Motor neuron (in vitro differentiated cells): ENCODE data around the gene PRDM16. TPM values are rescaled to one million over a fixed set of nuclear protein-coding genes. Genes with fewer than 3 reads are reported as not detected.

Experiments used
- ATAC-seq, 8 experiments: fragments of 200-7000 bp; cut with Tn5 transposase; replicated peaks in 6 of 8; 2 replicates each; pipeline ENCODE4 v1.8.0; 2021; ENCODE audit warnings: mild to moderate bottlenecking in 8 of 8, moderate library complexity in 8 of 8
- H3K27ac ChIP-seq, 2 donors: fragments of 250-450 bp; sonication (Bioruptor Pico); 2 replicates each; pipeline ENCODE4 v1.9.0; 2021; ENCODE audit warnings: antibody characterized with exemption in 2 of 2, mild to moderate bottlenecking in 2 of 2, moderate library complexity in 1 of 2
- H3K4me1 ChIP-seq, 2 donors: fragments of 250-450 bp; sonication (Bioruptor Pico); replicated peaks in 1 of 2; 2 replicates each; pipeline ENCODE4 v1.6.1; 2021; ENCODE audit warnings: antibody characterized with exemption in 2 of 2, mild to moderate bottlenecking in 2 of 2, moderate library complexity in 1 of 2
- H3K4me3 ChIP-seq, 5 donors: fragments of 250-450 bp; sonication (Bioruptor Pico); 2 replicates each; pipeline ENCODE4 v1.9.0; 2021; ENCODE audit warnings: antibody characterized with exemption in 5 of 5, mild to moderate bottlenecking in 5 of 5, moderate library complexity in 4 of 5
- WGBS, 10 experiments: fragments of 450-650 bp; shearing (Covaris generic); methylation state at CpG; one replicate each; pipeline ENCODE4 v1.0.0; 2022; 5-methylcytosine and 5-hydroxymethylcytosine counted together
- in situ Hi-C, 9 experiments: fragments of 400-800 bp; cut with MboI; loops; one replicate each; pipeline ENCODE4 v1.15.0; 2021; ENCODE audit warnings: low sequenced_read_pairs in 9 of 9, low pct_unique_long_range_greater_than_20kb in 2 of 9; ENCODE audit not compliant: unreplicated experiment in 9 of 9
- total RNA-seq, 8 experiments: library from RNA; unstranded; fragments of 300-600 nt; gene quantifications; 2 replicates each; pipeline versions ENCODE4 v1.2.3 to v1.2.4, GENCODE V29; 2022

PRDM16 gene
- total RNA-seq, 8 experiments from 2014 or later = 0.18 to 2.9 (median 0.42) TPM

DNA sequence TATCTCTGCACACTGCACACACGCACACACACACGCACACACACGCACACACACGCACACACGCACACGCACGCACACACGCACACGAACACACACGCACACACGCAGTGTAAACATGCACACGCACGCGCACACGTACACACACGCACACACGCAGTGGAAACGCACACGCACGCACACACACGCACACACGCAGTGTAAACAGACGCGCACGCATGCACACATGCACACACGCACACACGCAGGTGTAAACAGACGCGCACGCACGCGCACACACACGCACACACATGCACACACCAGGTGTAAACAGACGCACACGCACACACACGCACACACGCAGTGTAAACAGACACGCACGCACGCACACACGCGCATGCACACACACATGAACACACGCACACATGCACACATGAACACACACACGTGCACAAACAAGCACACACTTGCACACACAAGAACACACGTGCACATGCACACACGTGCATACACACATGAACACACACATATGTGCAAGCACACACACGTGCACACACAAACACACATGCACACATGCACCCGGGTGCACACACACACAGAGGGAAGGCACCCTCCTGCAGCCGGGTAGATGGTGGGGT is 45.2 kb downstream of the PRDM16 start:
- H3K4me3 ChIP-seq = no peak overlapping the region
- 77 to 95% (median 86%) methylated on average over 6 to 44 of the region's 49 CpGs; no CpG with 5 or more reads in 3 of the 10 experiments for WGBS, 10 experiments
- in situ Hi-C loops = no loop called here
- H3K4me1 ChIP-seq = peaks cover 20 to 81% of the 10 kb centered on the region in 2 donors
- no peak overlapping the region for H3K27ac ChIP-seq
- ATAC-seq = no peak

- H3K4me3 ChIP-seq = no peak overlapping the region
- ATAC-seq = peak in 1 of 8 experiments; percentile 34
- no peak overlapping the region for H3K27ac ChIP-seq
- in situ Hi-C loops = no loop called here
- H3K4me1 ChIP-seq = peaks cover 20 to 83% of the 10 kb centered on the region in 2 donors
- WGBS, 10 experiments = 10 to 73% (median 54%) methylated on average over 1 to 5 of the region's 8 CpGs; no CpG with 5 or more reads in 6 of the 10 experiments
Measured at GRCh38 chr1:3114846-3115245, 45.8 kb downstream of the PRDM16 start.

GRCh38 chr1:3115275-3116149 is 46.5 kb downstream of the PRDM16 start:
- Histone ChIP-seq H3K27ac (no peak overlapping the region), H3K4me3 (no peak overlapping the region), H3K4me1 (peaks cover 20 to 89% of the 10 kb centered on the region in 2 donors)
- 70 to 71% methylated on average over 2 to 5 of the region's 38 CpGs; no CpG with 5 or more reads in 8 of the 10 experiments for WGBS, 10 experiments
- in situ Hi-C loops = no loop called here
- peak in 3 of 8 experiments; percentile 19 to 30 (median 24) for ATAC-seq

GRCh38 chr1:3116150-3116510 is 47.1 kb downstream of the PRDM16 start:
- Histone ChIP-seq H3K27ac (no peak overlapping the region), H3K4me3 (no peak overlapping the region), H3K4me1 (peaks cover 14 to 86% of the 10 kb centered on the region in 2 donors)
- no peak for ATAC-seq
- WGBS, 10 experiments = 93 to 96% methylated on average over 3 to 8 of the region's 18 CpGs; no CpG with 5 or more reads in 8 of the 10 experiments
- in situ Hi-C loops = no loop called here

GRCh38 chr1:3116560-3116959 is 47.6 kb downstream of the PRDM16 start:
- peaks cover 14 to 86% of the 10 kb centered on the region in 2 donors for H3K4me1 ChIP-seq
- in situ Hi-C loops = no loop called here

GRCh38 chr1:3117879-3118278 is 48.9 kb downstream of the PRDM16 start:
- Histone ChIP-seq H3K4me3 (no peak overlapping the region), H3K4me1 (peaks cover 6 to 82% of the 10 kb centered on the region in 2 donors), H3K27ac (no peak overlapping the region)
- WGBS, 10 experiments = 83 to 100% (median 89%) methylated on average over 3 to 16 of the region's 16 CpGs; no CpG with 5 or more reads in 4 of the 10 experiments
- ATAC-seq = no peak
- in situ Hi-C loops = no loop called here

More at GRCh38 chr1:3116560-3116959, 47.6 kb downstream of the PRDM16 start:
- H3K4me3 ChIP-seq = no peak overlapping the region
- no peak for ATAC-seq
- WGBS, 10 experiments = 20 to 42% methylated on average over 2 of the region's 13 CpGs; no CpG with 5 or more reads in 8 of the 10 experiments
- H3K27ac ChIP-seq = no peak overlapping the region

GRCh38 chr1:3119061-3119460 is 50.1 kb downstream of the PRDM16 start:
- WGBS, 10 experiments = 20 to 100% (median 78%) methylated on average over 1 to 10 of the region's 14 CpGs; no CpG with 5 or more reads in 4 of the 10 experiments
- in situ Hi-C loops = no loop called here
- peaks cover 5 to 74% of the 10 kb centered on the region in 2 donors for H3K4me1 ChIP-seq

DNA sequence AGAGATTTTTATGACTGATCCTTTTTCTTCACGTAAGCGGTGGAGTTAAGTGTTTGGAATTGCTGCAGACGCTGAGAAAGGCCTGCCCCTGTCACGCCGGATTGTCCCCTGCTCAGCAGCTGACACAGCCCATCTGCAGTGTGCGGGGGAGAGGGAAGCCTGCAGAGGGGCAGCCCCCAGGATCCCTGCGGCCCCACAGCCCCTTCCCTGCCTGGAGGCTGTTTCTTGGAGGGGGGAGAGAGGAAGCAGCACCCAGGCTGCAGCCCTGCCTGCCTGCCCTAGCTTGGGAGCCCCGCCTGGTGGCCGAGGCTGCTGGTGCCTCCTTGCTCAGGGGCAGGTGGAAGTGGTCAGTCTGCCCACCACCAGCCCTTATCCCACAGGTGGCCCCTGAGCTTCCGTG is 50.7 kb downstream of the PRDM16 start:
- 20 to 83% (median 48%) methylated on average over 2 to 5 of the region's 10 CpGs; no CpG with 5 or more reads in 6 of the 10 experiments for WGBS, 10 experiments
- peaks cover 4 to 74% of the 10 kb centered on the region in 2 donors for H3K4me1 ChIP-seq
- no peak overlapping the region for H3K27ac ChIP-seq
- peak in 3 of 8 experiments; percentile 25 to 55 (median 32) for ATAC-seq
- no peak overlapping the region for H3K4me3 ChIP-seq
- in situ Hi-C loops = no loop called here

More at GRCh38 chr1:3119061-3119460, 50.1 kb downstream of the PRDM16 start:
- Histone ChIP-seq H3K4me3 (no peak overlapping the region), H3K27ac (no peak overlapping the region)
- no peak for ATAC-seq

DNA sequence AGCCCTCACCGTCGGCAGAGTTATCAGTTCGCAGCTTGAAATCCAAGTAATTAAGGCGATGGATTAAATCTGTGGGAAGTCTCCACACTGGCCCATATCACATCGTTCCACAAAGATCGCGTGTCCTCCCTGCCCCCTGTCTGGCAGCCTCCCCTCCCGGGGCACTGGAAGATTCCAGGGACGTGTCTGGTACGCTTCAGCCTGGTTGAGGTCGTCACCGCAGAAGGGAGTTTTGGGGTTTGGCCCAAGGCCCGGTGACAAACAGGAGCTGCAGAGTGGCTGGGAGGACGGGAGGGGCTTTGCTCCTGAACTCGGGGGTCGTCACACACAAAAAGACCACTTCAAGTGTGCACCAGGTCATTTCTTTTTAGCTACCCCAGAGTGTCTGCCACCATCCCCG is 51.1 kb downstream of the PRDM16 start:
- H3K4me1 ChIP-seq = peaks cover 0 to 74% of the 10 kb centered on the region in 2 donors

DNA sequence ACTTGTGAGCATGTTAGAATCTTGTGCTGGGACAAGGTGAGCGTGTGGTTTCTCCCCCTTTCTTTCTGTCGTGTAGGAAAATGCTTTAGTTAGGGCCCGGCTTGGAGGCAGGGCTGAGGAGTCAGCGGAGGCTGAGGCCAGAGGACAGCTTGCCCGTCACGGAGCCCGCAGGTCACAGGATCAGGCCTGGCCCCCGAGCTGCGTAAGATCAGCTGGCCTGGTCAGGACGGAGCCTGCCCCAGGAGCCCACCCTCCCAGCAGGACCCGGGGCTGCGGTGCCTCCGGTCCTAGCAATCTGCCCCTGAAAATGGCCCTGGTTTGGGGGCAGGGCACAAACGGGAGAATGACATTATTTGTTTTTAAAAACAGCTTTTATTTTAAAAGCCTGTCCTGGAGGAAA is 52.0 kb downstream of the PRDM16 start:
- 28 to 86% (median 51%) methylated on average over 1 to 14 of the region's 14 CpGs; no CpG with 5 or more reads in 3 of the 10 experiments for WGBS, 10 experiments
- H3K27ac ChIP-seq = no peak overlapping the region

More for the DNA sequence above, 51.1 kb downstream of the PRDM16 start:
- in situ Hi-C loops = no loop called here
- ATAC-seq = no peak
- Histone ChIP-seq H3K4me3 (no peak overlapping the region), H3K27ac (no peak overlapping the region)
- 63 to 92% (median 91%) methylated on average over 2 to 11 of the region's 17 CpGs; no CpG with 5 or more reads in 5 of the 10 experiments for WGBS, 10 experiments

DNA sequence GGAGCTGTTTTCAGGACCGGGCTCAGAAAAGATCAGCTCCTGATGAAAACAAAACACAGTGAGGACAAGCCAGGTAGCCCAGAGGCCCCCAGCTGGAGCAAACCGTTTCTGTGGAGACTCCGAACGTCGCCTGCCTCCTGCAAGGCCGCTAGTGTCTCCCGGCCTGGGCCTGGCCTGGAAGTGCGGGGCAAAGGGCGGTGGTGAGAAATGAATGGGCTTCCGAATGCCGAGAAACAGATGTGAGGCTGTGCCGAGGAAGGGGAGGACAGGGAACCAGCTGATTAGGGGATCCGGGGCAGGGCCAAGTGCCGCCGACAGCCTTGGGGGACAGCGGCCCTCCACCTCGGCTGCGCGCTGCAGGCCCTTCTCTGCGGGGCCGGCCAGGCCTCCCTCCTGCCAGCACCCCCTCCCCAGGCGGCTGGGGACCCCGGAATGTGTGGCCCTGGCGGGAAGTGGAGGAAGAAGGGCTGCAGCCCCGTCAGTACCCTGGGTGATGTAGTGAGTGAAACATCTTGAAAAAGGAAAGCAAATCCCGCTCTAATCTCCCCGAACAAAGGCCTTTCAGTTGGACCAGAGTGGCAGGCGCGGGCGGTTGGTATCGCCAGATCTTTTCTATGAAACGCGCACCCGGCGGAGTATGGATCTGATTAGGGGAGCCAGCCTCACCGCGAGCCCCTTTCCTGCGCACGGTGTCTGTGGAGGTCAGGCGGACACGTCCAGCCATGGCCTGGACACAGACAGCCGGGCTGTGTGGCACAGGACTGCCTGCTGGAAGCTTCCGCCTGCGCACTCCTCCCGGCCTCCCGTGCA is 52.6 kb downstream of the PRDM16 start:
- Histone ChIP-seq H3K27ac (no peak overlapping the region), H3K4me3 (no peak overlapping the region), H3K4me1 (peaks cover 0 to 72% of the 10 kb centered on the region in 2 donors)
- WGBS, 10 experiments = 39 to 100% (median 66%) methylated on average over 2 to 32 of the region's 46 CpGs; no CpG with 5 or more reads in 2 of the 10 experiments
- ATAC-seq = no peak
- in situ Hi-C loops = no loop called here

More for the DNA sequence above, 52.0 kb downstream of the PRDM16 start:
- in situ Hi-C loops = no loop called here
- Histone ChIP-seq H3K4me1 (peaks cover 0 to 74% of the 10 kb centered on the region in 2 donors), H3K4me3 (no peak overlapping the region)
- no peak for ATAC-seq

- in situ Hi-C loops = no loop called here
- H3K4me1 ChIP-seq = peaks cover 0 to 72% of the 10 kb centered on the region in 2 donors
- H3K27ac ChIP-seq = no peak overlapping the region
- 40 to 78% (median 76%) methylated on average over 1 to 9 of the region's 12 CpGs; no CpG with 5 or more reads in 6 of the 10 experiments for WGBS, 10 experiments
- ATAC-seq = no peak
- H3K4me3 ChIP-seq = no peak overlapping the region
Measured at GRCh38 chr1:3122311-3122710, 53.3 kb downstream of the PRDM16 start.
